HTR-8/SVneo (cell line): ENCODE measurements around the gene DDX4.

Experiments used
- DNase-seq: peaks from one replicate; pipeline ENCODE4 v3.0.0; 2011; ENCODE audit warnings: low spot score, mixed read lengths; ENCODE audit not compliant: insufficient read length
- FAIRE-seq: peaks from 2 replicates; lab custom pipeline; 2011; peaks lifted over from hg19 to GRCh38; lab: Jason Lieb, UNC

Gene DDX4

GRCh38 chr5:55860288-55860687, 122.4 kb downstream of the DDX4 start:
- no peak for FAIRE-seq
- DNase-seq: no peak

DNA sequence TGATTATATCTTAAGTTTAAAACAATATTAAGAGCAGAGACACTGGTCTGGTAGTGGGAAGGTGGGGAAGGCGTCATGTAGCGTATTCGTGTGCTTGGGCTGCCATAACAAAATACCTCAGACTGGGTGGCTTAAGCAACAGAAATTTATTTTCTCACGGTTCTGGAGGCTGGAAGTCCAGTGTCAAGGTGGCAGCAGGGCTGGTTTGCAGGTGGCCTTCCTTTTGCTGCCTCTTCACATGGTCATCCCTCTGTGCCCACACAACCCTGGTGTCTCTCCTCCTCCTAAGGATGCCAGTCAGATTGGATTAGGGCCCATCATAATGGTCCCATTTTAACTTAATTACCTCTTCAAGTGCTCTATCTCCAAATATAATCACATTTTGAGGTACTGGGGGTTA, 122.8 kb downstream of the DDX4 start:
- DNase-seq (no peak), FAIRE-seq (no peak)

DNA sequence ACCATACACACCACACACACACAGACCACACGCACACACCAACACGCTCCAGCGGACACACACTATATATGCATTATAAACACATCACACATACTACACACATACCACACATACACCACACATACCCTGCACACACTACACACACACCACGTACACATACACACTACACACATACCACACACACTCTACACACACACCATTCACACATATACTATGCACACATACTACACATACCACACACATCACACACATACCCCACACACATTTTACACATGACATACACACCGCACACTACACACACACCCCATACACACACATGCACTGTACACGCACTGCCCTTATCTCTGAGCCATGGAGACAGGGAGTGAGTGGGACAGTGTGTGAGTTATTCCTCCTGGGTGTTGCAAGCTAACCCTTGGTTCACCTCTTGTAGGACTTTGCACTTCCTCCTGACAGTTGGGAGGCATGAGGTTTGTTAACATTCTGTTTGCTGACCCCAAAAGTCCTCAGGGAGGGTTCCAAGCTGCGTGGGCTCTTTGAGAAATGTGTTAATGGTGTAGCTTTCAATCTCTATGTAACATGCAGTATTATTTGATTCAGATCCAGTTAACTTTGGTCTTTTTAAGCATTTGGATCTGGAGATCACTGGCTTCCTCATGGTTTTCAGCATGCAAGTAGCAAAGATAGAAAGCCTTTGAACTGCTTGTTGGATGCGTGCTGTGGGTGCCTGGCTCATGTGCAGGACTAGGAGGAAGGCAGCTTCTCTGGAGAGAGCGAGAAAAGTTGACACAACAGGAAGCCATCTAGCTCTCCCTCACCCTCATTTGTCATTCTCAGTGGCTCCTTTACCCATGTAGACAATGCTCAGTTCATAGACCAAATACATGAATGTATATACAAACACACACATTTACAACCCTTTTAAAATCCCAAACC, 127.0 kb downstream of the DDX4 start:
- FAIRE-seq: peak; percentile 98
- no peak for DNase-seq

DNA sequence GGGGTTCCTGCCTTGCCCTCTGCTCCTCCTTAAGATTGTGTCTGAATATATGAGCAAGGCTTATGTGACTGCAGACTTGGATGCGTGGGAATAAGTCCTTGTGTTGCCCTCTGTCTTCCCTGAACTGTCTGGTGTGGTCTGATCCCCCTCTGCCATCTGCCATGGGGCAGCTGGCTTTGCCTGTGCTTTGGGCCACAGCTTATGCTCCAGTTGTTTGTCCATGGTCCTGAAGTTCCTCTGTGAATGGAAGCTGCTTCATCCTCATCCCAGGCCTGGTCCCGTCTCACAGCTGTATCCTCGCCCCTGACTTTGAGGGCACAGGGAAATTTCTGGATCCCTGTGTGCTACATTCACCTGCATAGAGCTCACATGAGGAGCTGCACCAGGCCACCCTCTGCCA, 128.0 kb downstream of the DDX4 start:
- DNase-seq (no peak), FAIRE-seq (no peak)

DNA sequence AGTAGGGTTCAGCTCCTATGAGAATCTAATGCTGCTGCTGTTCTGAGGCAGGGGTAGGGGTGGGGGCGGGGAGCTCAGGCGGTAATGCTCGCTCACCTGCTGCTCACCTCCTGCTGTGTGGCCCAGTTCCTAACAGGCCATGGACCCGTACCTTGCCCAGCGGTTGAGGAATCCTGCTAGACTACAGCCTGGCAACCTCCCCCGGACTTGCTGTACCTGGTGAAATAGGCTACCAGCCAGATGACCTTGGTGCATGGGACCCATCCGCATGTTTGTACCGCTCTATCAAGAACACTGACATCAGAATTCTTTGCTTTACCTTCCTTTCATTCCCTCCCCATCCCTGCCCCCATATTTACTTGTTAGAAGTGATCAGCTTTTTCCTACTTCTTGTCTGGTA, 128.6 kb downstream of the DDX4 start:
- no peak for FAIRE-seq
- DNase-seq: no peak
